ENCODE data around the gene C10orf143. TPM values are rescaled to one million over a fixed set of nuclear protein-coding genes. Genes with fewer than 3 reads are reported as not detected.
A peak's percentile ranks its signal among the peaks of the same experiment; 100 is the strongest.
"Not testable (repeated sequence)": the region's sequence is repeated elsewhere in the genome, so short reads cannot be mapped to it uniquely, and the experiment has no call there.

C10orf143 gene
- polyA plus RNA-seq (ENCODE audit: insufficient read length), result 2.7 TPM

DNA sequence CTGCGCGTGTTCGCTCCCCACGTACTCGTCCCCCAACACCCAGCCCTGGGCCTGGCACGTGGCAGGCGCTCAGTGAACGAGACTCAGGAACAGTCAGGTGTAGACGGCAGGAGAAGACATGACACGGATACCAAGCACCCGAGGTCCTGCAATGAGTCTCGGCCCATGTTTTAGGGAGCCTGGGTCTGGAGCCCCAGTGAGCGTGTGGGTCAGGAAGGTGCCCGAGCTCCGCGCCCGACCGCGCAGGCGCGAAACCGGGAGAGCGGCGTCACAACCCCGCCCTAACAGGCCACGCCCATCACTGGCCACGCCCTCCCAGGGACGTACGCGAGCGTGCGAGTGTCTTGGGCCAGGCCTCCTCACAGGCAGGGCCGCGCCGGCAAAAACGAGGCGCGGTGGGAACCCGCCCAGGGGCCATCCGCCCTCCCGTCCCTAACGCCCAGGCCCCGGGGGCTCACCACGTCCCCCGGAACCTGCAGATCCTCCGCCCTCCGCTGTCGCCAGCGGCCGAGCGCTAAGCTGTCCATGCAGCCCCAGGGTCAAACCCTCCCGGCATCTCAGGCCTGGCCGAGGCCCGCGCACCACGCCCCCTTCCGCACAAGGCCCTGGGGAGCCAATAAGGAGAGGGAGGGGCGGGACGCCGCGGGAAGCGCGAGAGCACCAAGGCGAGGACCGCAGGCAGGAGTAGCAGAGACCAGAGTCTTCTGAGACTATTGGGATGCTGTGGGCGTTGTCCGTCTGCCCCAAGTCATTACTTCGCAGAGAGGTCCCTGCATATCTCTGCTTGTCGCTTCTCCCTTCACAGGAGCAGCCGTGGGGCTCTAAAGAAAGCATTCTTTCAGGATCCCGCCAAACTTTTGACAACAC, at the start of gene C10orf143:
TSS of gene C10orf143 (minus strand) at position 585 of the 867 bp plus-strand sequence. CDS start at position 527, 58 bp downstream.
- peak; percentile 86 for DNase-seq (ENCODE audit: low read depth)

DNA sequence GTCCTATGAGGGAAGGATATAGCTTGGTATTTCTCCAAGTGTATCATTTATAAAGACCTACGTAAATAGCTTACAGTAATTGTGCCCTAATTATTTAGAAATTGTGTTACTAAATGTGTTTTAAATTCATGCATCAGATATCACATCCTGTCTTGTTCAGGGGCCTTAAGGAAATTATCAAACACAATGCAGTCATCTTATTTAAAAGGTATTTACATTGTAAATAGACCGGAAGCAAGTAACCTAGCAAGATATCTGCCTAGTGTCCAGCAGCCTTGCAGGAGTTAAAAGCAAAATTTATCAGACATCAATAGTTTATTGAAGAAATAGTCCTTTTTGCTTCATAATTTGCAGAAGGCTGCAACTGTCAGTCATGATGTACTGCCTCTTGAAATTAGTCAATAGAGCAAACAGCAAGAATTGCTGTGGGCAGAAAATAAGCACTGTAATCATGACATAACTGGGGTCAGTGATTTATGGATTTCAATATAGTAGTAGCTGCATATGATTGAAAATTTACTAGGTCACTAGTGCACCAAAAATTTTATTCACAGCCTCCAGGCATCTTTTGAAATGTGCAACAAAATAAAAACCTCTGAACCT, 48.7 kb upstream of the C10orf143 start:
- DNase-seq (ENCODE audit: low read depth), result no peak

DNA sequence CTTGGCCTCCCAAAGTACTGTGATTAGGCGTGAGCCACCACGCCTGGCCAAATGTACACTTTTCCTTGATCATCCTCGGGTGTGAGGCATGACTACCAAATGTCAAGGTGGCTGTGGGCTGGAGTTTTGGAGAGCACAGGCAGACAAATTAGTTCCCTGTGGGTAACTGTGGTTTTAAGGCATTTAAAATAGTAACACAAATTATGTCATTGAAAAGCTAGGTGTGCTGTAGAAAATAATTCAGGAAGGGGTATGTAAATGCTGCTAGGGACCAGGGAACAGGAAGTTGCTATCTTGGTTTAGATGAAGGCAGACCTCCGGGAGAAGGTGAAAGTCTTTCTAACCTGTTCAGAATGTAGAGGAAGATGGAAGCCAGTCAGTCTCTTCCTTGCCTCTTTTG, 35.4 kb upstream of the C10orf143 start:
- no peak for DNase-seq (ENCODE audit: low read depth)

DNA sequence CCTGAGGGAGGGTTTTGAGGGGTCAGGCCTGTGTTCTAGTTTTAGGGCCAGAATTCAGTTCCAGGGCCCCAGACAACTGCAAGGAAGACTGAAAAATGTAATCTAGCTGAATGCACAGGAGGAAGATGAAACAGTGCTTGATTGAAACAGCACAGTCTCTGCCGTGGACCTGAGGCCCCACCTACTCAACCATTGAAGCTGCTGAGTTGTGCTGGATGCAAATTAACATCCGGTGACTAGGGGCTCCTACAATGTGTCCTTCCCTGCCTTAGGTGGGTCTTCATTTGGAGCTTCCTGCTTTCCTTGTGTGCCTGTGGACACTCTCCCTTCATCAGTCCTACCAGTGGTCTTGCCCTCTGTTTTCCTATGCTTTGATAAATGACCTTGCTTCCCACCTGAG, 31.2 kb upstream of the C10orf143 start:
- DNase-seq (ENCODE audit: low read depth), result no peak

DNA sequence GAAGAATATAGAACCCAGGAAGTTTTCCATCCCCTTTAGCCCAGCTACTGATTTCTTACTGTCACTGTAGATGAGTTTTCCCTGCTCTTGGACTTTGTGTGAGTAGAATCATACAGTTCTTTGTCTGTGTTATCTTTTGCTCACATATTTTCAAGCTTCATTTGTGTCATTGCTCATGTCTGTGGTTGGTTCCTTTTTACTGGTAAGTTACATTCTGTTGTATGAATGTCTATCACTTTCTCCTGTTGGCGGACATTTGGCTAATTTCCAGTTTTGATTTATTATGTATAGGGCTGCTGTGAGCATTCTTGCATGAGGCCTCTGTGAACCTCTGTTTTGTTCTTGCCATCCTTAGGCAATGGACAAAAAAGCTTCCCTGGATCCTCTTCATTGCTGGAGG, 30.8 kb upstream of the C10orf143 start:
- DNase-seq (ENCODE audit: low read depth), result no peak

DNA sequence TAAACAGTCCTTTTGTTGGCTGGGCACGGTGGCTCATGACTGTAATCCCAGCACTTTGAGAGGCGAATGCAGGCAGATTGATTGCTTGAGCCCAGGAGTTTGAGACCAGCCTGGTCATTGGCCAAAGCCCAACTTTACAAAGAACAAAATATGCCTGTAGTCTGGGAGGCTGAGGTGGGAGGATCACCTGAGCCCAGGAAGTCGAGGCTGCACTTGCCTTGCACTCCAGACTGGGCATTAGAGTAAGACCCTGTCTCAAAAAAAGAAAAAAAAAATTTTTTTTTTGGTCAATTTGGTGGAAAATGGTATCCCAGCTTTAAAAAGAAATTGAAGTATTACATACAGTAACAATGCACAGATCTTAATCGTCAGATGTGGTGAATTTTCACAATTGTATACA, 30.4 kb upstream of the C10orf143 start:
- DNase-seq (ENCODE audit: low read depth), result no peak

DNA sequence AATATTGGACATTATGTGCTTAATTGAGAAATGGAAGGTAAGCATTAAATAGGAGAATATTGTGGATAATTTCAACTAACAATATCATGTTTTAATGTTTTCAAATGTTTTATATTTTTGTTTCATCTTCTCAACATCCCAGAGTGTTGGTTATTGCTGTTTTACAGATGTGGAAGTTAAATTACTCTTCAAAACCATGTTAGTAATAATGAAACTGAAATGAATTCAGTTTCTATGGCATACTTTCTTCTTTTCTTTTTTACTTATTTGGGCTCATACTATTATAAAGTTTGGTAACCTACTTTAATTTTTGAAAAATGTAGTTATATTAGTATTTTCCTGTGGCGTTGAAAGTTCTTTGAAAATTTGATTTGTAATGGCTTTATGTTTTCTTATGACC, 29.8 kb upstream of the C10orf143 start:
- no peak for DNase-seq (ENCODE audit: low read depth)

DNA sequence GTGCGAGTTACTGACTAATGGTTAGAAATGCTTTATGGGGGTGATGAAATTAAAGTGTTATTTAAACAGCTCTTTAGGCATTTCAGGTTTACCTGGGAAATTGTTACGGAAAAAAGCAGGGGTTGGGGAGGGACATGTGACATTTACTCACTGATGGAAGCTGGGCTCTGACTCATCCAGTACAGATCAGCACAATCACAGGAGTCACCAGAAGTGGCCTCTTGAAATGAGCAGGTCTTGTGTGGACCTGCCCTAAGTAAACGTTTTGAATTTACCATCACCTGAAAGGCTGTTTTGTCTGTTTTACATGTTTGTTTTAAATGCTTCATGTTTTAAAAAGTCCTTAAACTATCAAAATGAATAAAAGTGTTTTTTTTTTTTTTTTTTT, 27.8 kb upstream of the C10orf143 start:
- DNase-seq (ENCODE audit: low read depth), result no peak

DNA sequence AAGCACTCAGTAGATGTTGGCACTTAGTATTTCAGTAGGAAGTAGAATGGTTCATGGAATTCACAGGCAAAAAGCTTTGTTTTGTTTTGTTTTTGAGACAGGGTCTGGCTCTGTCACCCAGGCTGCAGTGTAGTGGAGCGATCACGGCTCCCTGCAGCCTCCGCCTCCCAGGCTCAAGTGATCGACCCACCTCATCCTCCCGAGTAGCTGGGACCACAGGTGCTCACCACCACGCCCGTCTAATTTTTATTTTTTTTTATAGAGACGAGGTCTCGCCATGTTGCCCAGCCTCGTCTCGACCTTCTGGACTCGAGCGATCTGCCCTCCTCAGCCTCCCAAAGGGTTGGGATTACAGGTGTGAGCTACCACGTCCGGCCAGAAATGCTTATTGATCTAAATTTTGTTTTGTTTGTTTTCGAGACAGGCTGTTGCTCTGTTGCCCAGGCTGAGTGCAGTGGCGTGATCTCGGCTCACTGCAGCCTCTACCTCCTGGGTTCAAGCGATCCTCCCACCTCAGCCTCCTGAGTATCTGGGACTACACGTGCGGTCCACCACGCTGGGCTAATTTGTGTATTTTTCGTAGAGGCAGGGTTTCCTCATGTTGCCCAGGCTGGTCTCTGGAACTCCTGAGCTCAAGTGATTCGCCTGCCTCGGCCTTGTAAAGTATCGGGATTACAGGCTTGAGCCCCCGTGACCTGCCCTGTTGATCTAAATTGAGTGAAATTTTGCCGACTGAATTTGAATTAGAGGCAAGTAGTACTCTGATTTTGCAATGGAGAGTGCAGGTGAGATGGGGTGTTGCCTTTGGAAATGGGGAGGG, 27.2 kb upstream of the C10orf143 start:
- DNase-seq (ENCODE audit: low read depth), result no peak

DNA sequence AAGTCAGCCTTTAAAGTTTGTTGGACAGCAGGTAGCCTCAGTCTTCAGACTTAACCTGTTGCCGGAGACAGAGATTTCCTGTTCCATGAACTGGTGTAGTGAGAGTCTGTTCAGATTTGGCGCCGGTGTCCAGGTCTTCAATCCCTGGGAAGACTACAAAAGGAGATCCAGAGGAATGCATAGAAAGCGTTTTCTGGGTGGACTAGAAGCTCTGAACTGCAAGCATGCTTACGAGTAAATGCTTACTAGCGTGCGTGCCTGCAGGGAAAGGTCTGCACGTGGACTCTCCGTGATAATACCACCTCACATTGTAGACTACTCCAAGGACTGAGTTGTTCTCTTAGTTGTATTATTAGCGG, 26.4 kb upstream of the C10orf143 start:
- no peak for DNase-seq (ENCODE audit: low read depth)

DNA sequence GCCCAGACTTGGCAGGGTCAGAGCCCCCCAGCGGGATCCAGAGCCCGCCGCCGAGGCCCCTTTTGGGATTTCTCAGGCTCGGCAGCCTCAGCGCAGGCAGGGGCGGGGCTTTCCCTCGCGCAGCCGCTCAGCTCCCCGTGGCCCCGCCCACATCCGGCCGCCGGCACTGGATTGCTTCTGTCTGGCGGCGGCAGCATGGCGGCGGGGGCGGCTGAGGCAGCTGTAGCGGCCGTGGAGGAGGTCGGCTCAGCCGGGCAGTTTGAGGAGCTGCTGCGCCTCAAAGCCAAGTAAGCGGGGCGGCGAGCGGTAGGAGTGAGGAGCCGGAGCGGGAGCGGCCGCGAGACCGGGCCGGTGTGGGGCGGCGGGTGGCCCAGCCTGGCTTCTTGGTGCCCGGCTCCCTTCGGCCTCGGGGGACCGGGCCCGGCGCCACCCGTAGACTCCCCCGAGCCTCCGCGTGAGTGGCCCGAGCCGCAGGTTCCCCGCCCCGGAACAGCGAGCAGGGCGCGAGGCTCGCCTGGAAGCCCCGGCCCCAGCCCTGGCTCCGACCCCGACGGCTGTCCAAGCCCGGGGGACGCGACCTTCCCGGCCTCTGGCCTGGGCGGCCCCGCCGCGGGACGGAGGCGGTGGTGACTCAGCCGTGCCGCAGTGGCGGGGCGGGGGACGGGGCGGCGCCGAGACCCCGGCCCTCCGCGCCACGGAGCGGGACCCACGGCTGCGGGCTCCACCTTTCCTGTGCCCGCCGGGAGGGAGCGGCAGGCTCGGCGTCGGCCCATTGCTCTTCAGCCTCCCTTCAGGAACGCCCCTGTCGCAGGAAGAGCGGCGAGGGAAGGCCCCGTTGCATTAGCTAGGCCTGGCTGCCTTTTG, 25.8 kb upstream of the C10orf143 start, which contains the start of gene GLRX3:
TSS of gene GLRX3 (plus strand) at position 166 of the 864 bp plus-strand sequence. CDS start at position 196, 30 bp downstream.
- peak; percentile 46 for DNase-seq (ENCODE audit: low read depth)

DNA sequence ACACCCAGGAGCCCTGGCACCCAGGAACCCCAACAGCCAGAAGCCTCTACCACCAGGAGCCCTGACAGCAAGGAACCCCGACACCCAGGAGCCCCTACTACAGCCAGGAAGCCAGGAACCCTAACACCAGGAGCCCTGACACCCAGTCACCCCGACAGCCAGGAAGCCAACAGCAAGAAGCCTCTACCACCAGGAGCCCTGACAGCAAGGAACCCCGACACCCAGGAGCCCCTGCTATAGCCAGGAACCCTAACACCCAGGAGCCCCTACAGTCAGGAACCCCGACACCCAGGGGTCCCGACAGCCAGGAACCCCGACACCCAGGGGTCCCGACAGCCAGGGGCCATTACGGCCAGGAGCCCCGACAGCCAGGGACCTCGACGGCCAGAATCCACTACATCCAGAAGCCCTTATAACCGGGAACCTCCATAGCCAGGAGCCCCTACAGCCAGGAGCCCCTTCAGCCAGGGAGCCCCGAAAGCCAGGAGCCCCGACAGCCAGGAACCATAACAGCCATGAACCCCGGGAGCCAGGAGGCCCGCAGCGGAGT, 25.1 kb upstream of the C10orf143 start:
- no peak for DNase-seq (ENCODE audit: low read depth)

DNA sequence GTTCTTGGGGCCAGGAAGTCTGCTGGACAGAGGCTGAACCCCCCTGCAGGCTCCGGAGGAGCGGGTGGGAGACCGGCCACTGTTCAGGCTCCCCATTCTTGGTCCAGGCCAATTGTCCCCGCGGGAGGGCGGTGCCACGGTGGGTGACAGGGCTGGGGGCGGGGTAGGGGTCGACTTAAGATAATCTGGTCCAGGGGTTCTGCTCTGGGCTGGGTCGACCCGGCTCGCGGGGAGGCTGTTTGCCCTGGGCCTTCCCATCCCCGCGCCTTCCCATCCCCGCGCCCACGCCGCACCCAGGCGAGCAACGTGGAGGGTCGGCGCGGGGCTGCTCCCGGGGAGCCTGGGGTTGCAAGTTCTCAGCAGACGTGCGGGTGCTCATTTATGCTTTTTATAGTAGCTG, 18.3 kb upstream of the C10orf143 start:
- DNase-seq (ENCODE audit: low read depth), result no peak

DNA sequence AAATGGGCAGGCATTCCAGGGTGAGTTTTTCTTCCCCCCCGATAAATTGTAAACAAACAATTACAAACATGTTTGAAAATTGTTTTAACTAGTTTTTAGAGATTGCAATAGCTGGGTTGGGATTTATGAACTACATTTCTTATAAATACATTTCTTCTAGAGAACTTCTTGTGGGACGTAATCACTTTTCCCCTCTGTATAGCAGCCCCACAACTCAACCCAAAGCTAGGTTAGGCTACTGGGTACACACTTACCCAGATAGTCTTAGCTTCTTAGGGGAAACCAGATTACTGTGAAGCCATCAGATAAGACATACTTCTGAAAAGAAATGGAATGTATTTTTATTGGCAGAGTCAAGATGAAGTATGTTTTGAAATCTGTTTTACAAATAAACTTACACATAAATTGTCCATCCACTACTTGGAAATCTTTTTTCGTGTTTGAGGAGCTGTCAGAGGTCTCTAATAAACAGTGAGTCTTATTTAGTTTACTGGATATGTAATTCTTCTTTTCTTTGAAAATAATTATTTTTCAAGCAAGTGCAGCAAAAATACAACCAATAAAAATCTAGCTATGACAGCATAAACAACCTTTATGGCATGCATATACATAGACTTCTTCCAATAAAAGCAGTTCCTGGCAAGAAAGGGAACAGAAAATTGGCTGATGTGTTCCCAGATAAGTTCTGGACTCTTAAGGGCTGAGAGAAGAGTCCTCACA, 17.6 kb upstream of the C10orf143 start:
- no peak for DNase-seq (ENCODE audit: low read depth)

DNA sequence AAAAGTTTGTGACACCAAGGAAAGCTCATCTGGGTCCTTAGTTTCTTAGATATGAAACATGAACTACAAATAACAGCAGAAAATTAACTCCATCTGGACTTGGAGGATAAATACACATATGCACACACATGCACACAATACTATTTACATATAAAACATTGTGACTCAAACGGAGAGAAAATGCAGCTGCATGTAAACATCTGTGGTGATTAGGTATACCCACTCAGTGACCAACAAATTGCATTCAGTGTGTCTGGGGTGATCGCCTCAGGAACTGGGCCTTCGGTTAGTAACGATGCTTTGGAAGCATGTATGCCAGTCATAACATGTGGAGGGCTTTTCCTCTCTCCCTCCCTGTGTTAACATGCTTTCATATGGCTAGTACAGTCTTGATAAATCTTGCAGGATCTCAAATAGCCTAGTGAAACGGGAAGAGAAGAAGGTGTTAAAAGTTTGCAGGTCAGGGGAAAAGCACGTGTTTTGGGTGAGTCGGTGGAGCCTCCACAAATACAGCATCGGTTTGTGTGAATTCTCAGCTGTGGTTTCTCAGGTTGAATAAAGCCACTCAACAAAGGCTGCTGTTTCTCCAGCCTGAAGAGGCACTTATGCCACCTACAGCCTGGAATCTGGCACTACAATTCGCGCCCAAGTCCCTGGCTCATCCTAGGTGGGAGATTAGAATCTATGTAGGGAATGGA, 16.9 kb upstream of the C10orf143 start:
- DNase-seq (ENCODE audit: low read depth), result peak; percentile 32

DNA sequence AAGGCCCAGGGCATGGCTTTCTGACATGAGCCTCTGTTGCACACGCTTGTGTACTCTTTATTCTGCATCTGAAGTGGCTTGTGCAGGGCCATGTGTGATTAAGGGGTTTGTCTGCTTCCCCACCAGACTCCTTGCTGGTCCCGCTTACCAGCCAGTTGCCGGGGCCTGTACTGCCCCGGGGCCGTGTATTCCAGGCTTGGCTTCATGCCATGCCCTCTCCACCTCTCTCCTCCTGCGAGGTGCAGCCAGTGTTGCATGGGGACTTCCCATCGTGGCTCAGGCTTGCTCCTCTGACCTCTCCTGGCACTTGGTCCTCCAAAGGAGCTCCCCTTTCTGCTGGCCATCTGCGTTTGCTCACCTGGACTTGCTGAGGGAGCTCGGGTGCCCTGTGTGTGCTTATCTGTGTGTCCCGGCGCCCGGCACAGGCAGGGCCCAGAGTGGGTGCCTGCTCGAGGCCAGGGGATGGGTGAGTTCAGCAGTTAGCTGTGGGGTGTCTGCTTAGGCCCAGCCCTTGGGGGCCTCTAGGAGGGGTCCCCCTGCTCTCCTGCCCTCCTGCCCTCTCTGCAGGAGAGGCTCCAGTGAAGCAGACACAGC, 11.0 kb upstream of the C10orf143 start:
- no peak for DNase-seq (ENCODE audit: low read depth)

DNA sequence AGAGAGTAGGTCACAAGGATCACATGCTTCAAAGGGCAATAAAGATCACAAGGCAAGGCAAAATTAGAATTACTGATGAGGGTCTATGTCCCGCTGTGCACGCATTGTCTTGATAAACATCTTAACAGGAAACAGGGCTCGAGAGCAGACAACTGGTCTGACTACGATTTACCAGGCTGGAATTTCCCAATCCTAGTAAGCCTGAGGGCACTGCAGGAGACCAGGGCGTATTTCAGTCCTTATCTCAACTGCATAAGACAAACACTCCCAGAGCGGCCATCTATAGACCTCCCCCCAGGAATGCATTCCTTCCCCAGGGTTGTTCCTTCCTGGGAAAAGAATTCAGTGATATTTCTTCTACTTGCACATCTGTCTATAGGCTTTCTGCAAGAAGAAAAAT, 6.9 kb upstream of the C10orf143 start:
- not testable (repeated sequence) for DNase-seq (ENCODE audit: low read depth)

DNA sequence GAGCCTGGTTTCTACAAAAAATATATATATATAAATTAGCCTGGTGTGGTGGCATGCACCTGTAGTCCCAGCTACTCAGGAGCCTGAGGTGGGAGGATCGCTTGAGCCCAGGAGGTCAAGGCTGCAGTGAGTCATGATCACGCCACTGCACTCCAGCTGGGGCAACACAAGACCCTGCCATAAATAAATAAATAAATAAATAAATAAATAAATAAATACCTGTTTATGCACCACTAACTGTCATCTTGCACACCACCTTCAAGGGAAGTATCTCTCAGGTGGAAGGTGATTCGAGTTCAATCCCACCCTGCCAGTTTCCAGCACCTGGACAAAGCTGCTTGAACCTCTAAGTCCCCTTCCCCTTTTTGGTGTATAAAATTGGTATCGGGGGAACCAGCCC, 6.3 kb upstream of the C10orf143 start:
- not testable (repeated sequence) for DNase-seq (ENCODE audit: low read depth)

DNA sequence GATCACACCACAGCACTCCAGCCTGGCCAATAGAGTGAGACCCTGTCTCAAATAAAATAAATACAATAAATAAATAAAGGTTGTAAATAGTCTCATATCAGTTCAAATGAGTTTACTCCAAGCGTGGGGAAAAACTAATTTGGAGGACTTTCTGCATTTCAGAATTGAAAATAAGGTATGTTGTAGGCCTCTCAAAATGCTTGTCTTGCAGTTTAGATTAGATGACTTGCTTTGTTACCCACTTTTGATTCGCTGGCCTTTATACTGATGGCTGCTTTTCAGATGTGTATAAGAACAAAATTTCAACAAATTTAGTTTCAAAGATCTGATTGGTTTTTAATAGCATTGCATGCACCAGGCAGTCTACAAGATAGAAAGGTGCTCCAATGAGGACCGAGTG, 2.2 kb upstream of the C10orf143 start:
- no peak for DNase-seq (ENCODE audit: low read depth)

DNA sequence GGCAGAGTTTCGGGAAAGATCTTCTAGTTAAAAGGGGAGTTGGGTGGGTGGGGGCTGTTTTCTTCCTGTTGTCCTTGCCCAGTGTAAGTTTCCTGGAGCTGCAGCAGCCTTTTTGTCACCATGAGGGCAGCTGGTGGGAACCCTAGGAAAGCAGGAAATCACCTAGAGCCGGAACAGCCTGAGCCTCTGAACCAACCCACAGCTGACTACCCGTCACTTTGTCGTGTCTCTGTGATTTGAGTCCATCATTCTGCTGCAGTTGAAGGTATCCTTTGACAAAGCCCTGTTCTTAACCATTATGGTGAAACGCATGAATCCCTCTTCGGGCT, 1.2 kb upstream of the C10orf143 start:
- no peak for DNase-seq (ENCODE audit: low read depth)
